Measurements from ENCODE around the gene RFX6.
"Not testable (repeated sequence)": the region's sequence is repeated elsewhere in the genome, so short reads cannot be mapped to it uniquely, and the experiment has no call there.

Gene RFX6, protein sequence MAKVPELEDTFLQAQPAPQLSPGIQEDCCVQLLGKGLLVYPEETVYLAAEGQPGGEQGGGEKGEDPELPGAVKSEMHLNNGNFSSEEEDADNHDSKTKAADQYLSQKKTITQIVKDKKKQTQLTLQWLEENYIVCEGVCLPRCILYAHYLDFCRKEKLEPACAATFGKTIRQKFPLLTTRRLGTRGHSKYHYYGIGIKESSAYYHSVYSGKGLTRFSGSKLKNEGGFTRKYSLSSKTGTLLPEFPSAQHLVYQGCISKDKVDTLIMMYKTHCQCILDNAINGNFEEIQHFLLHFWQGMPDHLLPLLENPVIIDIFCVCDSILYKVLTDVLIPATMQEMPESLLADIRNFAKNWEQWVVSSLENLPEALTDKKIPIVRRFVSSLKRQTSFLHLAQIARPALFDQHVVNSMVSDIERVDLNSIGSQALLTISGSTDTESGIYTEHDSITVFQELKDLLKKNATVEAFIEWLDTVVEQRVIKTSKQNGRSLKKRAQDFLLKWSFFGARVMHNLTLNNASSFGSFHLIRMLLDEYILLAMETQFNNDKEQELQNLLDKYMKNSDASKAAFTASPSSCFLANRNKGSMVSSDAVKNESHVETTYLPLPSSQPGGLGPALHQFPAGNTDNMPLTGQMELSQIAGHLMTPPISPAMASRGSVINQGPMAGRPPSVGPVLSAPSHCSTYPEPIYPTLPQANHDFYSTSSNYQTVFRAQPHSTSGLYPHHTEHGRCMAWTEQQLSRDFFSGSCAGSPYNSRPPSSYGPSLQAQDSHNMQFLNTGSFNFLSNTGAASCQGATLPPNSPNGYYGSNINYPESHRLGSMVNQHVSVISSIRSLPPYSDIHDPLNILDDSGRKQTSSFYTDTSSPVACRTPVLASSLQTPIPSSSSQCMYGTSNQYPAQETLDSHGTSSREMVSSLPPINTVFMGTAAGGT

DNA sequence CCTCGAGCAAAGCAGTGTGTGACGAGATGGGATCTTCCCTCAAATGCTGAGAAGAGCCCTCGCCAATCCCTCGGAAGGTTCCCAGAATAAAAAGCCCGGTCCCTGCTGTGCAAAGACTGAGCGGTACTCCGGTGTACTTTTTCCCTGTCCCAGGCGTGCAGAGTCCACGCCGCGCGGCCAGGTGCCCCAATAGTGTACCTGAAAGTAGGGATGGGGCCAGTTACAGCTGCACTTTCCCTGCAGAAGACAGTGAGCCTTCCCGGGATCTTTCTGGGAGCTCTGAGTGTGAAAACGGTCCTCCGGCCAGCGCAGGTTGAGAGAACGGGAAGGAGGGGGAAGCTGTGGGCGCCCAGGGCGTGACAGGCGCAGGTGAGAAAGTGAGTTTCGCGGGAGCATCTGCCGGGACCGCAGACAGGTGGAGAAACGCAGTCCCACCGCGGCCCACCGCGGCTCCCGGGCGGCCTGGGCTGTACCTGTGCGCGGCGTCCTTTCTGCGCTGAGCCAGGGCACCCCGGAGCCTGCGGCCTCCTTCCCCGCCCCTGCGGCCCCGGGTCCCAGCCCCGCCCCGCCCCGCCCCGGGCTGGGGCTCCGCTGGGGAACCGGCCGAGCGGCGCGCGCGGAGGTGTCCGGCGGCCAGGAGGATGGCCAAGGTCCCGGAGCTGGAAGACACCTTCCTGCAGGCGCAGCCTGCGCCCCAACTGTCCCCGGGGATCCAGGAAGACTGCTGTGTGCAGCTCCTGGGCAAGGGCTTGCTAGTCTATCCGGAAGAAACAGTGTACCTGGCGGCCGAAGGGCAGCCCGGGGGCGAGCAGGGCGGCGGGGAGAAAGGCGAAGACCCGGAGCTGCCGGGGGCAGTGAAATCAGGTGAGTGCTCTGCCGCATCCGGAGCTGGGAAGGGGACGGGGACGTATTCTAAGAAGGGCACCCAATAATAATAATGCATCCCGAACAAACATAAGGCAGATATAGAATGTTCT, at the start of gene RFX6:
Gene RFX6, plus strand, starts transcription at position 608 of the 977 bp plus-strand sequence. Its CDS starts 34 bp downstream, at position 642.
- no peak for DNase-seq

- DNase-seq = no peak
These were observed 49.3 kb upstream of the RFX6 start for GRCh38 chr6:116827561-116828240.

GRCh38 chr6:116828983-116829382, 48.1 kb upstream of the RFX6 start, which contains the start of gene GPRC6A:
GPRC6A (minus strand) TSS chr6:116829083; CDS start chr6:116829013, 70 bp downstream.
- no peak for DNase-seq

DNA sequence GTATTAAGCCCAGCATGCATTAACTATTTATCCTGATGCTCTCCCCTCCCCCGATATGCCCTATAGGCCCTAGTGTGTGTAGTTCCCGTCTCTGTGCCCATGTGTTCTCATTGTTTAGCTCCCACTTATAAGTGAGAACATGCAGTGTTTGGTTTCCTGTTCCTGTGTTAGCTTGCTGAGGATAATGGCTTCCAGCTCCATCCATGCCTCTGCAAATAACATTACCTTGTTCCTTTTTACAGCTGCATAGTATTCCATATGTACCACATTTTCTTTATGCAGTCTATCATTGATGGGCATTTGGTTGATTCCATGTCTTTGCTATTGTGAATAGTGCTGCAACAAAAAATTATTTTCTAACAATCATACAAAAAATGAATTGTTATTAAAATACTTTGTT, 42.5 kb upstream of the RFX6 start:
- not testable (repeated sequence) for DNase-seq

- no peak for DNase-seq
These were observed 40.3 kb upstream of the RFX6 start for GRCh38 chr6:116836606-116837342.

- no peak for DNase-seq
These were observed 37.0 kb upstream of the RFX6 start for GRCh38 chr6:116840091-116840490.

- no peak for DNase-seq
These were observed 34.6 kb upstream of the RFX6 start for GRCh38 chr6:116842459-116842858.

GRCh38 chr6:116847227-116847626, 29.8 kb upstream of the RFX6 start:
- DNase-seq = no peak

- no peak for DNase-seq
These were observed 19.0 kb upstream of the RFX6 start for GRCh38 chr6:116858060-116858459.

GRCh38 chr6:116859264-116859663, 17.8 kb upstream of the RFX6 start:
- DNase-seq = no peak

DNA sequence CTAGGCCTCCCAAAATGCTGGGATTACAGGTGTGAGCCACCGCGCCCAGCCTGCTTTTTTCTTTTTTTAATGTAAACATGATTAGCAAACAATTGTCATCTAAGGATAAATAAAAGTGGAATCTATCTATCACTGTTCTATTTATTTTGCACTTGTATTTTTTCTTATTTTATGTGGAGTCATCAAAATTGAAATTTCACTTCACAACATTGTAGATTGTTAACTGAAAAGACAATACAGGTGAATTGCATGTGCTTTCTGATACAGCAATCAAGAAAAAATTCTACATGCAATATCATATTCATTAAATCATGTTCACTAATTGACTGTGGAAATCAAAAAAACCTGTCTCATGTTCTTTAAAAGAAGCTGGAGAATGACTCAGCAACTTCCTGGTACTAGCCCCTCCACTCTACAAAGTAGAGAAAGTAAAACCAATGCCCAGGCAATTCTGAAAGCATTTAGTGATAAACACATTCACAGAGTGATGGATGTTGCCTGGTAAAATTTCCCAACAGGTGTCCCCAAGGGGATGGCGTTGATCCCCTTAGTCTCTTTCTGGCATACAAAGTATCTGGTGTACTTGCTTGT, 10.7 kb upstream of the RFX6 start:
- no peak for DNase-seq

DNA sequence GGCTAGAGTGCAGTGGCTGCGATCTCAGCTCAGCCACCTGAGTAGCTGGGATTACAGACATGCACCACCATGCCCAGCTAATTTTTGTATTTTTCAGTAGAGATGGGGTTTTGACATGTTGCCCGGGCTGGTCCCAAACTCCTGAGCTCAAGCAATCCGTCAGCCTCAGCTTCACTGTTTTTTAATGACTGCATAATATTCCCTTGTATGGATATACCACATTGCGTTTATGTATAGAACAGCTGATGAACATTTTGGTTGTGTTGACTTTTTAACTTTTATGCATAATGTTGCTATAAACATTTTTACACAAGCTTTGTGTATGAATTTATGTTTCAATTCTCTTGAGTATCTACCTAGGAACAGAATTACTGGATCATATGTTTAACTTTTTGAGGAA, 4.3 kb upstream of the RFX6 start:
- no peak for DNase-seq

DNA sequence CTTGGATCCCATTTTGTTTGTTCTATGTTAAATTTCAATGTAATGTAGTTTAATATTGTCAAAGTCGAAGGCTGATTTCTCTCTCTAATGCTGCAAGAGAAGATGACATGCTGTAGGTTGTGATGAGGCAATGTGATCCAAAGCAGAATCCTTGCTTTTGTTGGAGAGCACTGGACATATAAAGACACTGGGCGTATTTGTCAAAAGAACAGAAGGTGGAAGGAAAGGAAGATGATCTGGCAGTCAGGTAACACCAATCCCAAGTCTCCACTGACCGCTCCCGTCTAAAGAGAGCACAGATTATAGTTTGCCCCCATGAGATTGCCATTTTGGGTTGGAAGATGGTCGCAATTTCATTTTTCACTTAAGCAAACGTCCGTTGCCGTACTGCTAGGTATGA, 935 bp upstream of the RFX6 start:
- DNase-seq = no peak

- DNase-seq = no peak
These were observed 701 bp downstream of the RFX6 start for GRCh38 chr6:116877743-116878142.

- DNase-seq = no peak
These were observed 4.2 kb downstream of the RFX6 start for GRCh38 chr6:116881236-116881635.

DNA sequence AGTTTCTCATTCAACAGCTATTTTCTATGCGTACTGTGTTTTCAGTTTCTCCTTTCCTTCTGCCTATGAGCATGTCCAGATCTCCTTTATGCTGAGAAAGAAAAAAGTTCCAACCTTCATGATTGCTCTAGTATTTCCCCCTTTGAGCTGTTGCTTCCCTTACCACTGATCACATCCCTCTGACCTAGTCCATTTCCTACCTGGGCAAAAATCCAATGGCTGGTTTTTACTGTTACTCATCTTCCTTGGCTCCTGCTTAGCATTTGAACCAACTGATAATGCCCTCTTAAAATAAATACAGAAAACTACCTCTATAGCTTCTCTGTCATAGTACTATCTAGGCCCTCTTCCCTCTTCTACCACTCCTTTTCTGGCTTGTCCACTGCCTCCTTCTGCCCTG, 6.0 kb downstream of the RFX6 start:
- DNase-seq = no peak

- no peak for DNase-seq
These were observed 7.5 kb downstream of the RFX6 start for GRCh38 chr6:116884530-116884929.

DNA sequence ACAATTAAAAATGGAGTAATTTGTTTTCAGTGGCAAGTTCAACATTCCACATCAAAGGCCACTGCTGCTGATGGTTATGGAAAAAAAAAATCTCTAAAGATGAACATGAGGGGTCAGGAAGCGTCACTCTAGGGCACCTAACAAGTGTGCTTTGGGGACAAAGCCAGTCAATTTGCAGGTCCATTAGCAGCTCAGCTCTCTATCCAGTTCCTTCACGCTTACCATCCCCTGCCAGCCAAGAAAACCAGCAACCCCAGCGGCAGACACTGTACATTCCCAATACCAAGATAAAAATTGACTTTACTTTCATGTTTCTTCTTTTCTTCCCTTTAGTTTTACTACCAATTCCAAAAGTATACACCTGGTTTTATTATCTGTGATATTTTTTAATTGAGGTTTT, 10.1 kb downstream of the RFX6 start:
- DNase-seq = no peak

DNA sequence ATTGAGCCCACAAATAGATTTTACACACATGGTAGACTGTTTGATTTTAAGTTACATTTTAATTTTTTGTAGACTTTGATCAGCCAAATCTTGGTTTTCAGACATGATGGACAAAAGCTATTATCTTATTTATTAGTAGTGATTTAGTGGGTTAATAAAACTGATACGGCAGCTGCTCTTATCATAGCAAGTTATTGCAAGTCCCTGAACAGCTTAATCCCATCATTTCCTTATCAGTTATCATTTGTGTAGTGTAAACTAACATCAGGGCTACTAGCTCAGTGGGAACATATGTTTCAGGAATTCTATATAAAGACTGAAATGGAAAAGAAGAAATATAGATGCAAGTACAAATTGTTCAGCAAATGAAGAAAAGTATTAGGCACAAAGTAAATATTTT, 10.9 kb downstream of the RFX6 start:
- no peak for DNase-seq

- no peak for DNase-seq
These were observed 11.8 kb downstream of the RFX6 start for GRCh38 chr6:116888732-116889360.

Measured in CD4-positive, alpha-beta T cell treated with Interleukin-4 for 1 hour (primary cell).